HG02938 (cell line): ENCODE results near the gene BDH1.

ENCODE experiments used
- ATAC-seq: cut with Tn5 transposase; IDR thresholded peaks from one replicate; pipeline ENCODE4 v1.9.1; 2021; ENCODE audit warnings: mild to moderate bottlenecking, moderate library complexity; ENCODE audit not compliant: unreplicated experiment

Gene BDH1

DNA sequence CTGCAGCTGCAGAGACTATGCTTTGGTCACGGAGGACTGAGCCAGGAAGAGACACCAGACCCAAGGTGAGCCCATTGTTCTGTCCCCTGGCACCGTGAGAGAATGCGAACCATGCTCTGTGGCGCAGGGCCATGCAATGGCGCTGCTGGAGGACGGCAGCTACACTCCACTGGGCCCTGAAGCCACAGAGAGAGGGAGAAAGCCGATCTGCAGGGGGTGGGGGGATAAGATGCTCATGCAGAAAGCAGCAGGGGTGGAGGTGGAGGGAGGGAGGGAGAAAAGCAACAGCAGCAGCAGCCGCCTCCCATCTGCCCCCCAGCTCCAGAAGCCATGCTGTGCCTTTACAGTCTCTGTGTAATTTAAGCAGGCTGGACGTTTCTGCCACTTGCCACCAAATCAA lies 5.3 kb downstream of the BDH1 start:
- ATAC-seq: no peak

DNA sequence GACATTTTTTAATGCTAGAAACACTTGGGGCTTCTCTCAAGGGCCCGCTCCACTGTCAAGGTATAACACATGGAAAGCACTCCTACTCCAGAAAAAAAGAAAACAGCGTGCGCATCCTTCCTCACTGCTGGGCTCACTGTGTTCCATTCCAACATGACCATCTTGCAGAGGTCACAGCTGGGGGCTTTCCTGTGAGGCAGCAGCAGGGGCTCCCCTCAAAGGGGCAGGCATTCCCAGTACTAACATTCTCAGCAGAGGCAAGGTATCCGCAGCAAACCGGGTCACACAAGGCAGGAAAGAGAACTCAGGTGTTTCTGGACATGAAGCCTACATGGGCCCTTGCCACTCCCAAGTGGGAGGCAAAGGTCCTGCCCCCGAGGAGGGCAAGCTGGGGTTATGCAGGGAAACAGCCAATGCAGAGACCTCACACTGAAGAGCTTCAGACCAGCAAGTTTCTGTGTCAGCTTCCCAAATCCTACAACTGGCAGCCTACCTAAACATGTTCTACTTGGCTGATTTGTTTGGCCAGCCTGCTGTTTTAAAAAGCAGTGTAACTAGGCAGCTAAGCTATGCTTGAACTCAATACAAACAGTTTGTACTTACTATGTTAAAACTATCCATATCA lies 6.4 kb downstream of the BDH1 start:
- no peak for ATAC-seq

DNA sequence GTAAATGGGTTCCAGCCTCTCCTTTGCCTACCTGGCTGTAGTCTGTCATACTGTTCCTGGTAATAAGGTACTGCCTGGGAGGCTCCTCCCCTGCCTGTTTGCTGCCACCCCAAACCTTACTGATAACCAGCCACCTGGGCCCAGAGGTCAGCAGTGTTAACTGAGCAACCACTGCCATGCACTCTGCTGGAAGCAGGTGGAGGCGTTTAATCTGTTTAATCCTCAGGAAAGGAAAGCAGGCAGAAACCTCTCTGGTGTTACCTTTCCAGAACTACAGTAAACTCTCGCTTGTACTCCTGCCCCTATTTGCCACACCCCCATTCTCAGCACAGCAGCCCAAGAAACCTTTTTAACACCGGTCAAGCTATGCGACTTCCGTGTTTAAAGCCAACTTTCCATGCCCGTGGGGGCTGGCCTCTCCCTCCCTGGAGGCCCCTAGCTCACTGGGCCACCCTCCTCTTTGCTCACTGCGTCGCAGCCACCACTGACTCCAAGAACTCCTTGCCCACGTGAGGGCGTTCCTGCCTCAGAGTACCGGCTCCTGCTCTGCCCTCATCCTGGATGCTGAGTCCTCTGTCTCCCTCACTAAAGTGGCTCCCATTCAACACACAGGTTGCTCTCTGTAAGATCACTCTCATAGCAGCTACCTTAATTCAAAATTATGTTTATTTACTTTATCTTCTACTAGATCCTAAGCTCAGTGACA lies 8.3 kb downstream of the BDH1 start:
- no peak for ATAC-seq

DNA sequence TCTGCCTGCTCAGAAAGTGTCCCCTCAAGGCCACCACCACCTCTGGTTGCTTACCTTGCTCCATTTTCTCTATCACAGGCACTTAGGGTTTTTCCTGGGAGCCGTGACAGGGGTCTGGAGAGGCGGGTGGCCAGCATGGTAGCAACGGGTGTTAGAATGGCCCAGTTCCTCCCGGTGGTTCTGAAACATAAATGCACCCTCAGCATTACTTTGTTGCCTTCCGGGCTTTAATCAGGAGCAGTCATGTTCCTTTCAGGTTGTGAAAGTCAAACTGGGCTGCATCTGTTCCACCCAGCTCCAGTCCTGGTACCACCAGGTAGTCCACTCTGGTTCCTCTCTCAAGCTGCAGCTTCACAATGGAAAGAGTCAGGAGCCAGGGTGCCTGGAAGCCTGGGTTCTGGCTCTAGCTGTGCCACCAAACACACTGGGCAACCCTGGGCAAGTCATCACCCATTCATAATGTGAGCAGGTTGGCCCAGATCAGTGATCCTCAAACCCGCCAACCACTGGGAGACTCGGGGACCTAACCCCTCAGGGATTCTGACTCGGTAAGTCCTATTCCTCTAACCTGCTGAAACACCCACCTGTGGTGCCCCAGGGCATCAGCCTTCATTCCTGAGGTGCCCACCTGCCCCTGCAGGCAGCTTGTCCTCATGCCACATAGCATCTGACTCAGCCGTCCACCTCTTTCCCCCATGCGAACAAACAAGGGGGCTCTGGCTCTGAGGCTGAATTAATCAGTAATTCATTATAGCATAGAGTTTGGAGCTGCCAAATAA lies 9.3 kb downstream of the BDH1 start:
- ATAC-seq: no peak

DNA sequence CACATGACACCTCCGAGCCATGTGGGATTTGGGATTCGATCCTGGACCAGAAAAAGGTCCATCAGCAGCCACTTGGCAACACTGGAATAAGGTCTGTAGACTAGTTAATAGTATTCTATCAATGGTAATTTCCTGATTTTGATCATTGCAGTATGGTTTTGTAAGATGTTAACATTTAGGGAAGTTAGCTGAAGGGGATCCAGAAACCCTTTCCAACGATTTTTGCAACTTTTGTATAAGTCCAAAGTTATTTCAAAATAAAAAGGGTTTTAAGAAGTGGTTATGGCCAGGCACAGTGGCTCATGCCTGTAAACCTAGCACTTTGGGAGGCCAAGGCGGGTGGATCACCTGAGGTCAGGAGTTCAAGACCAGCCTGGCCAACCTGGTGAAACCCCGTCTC lies 10.2 kb downstream of the BDH1 start:
- no peak for ATAC-seq

DNA sequence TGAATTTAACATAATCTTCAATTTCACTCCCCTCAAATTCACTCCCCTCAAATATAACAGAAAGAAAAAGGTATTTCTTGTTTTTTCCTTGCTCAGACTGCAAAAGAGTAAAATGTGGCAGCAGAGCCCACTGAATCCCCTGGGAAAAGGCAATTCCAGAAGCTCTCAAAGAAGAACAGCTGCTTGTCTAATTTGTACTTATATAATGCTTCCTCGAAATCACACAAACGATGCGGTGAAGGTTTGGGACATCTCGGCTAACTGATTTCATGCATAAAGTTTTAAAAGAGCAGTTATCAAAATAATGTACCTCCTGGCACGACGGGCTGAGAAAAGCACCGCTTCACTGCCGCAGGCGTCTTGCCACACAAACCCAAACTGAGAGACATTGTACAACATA lies 10.7 kb downstream of the BDH1 start:
- ATAC-seq: no peak

DNA sequence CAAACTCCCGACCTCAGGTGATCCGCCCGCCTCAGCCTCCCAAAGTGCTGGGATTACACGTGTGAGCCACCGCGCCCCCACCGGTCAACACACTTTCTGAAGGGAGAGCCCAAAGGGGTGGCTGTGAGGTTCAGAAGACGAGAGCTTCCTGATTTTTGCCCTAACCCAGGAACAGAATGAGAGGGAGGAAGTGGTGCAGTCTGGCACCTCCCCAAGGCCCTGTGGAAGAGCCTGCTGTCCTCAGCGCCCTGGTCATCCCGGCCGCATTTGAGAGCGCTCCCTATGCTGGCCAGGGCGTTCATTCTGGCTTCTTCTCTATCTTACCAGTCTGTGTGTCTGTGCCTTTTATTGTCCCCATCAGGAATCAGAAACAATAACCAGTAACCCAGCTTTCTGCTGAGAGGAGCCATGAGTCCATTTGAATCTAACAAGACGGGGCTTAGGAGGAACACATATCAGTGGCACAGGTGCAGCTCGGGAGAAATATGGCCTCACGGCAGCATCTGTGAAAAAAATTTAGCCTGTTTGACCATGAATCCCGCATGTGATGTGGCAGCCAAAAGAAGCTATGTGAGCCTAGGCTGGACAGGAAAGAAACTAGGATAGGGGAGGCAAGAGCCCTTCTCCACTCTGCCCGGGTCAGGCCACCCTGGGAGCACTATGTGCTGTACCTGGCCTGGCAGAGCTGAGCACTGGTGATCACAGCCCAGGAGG lies 12.9 kb downstream of the BDH1 start:
- ATAC-seq: no peak

DNA sequence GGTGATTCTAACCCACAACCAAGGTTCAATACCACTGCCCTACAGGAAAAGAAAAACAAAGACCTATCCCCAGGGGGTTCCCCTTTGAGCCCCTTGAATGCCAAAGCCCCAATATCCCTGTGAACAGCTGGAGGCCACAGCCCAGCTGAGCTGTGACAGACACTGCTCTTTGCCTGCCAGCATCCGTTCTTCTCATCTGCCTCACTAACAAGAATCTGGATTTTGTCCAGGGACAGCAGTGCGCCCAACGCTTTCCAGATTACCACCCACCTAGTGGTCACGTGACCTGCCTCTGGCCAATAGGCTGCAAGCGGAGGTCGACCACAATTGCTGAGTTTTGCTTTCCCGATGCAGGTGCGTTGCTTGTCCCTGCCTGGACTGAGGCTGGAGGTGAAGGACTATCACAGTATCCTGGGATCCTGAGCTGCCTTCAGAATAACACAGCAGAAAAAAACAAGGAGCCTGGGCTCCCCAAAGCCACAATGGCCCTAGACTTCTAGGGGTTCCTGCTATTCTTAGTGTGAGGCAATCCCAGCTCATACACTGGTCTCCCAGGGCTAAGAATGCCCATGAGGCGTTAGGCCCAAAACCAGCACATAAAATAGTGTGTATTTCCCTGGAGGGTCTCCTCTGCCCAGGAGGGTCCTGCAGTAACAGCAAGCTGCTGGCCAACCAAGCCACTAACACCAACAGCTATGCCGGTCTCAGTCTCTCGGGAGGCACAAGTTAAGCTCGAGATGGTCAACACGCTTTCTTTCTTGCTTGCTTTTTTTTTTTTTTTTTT lies 13.8 kb downstream of the BDH1 start:
- ATAC-seq: no peak

DNA sequence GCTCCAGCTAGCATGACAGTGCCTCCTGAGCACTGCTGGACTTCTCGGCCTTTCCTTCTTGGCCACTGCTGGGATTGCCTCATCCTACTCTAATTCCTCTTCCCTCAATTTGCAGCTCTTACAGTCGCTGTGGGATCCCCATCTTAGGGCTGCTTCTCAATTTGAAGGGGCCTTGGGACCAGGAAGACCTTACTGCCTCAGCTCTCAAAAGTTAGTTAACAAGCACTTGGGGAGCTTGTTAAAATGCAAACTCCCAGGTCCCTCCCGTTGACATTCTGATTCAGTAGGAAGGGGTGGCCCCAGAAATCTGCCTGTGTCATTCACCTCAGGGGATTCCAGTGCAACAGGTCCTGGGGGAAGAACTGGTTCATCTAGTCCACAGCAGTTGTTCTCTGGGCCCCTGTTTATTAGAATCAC lies 14.8 kb downstream of the BDH1 start:
- ATAC-seq: no peak

DNA sequence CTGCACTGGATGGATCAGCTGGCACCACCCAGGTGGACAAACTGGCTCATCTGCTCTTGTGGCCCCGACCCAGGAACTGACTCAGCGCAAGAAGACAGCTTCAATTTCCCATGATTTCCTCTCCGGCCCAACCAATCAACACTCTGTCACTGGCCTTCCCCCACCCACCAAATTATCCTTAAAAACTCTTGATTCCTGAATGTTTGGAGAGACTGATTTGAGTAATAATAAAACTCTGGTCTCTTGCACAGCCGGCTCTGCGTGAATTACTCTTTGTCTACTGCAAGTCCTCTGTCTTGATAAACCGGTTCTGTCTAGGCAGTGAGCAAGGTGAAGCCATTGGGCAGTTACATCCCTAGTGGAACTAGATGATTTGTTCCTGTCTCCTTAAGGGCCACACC lies 16.1 kb downstream of the BDH1 start:
- no peak for ATAC-seq

DNA sequence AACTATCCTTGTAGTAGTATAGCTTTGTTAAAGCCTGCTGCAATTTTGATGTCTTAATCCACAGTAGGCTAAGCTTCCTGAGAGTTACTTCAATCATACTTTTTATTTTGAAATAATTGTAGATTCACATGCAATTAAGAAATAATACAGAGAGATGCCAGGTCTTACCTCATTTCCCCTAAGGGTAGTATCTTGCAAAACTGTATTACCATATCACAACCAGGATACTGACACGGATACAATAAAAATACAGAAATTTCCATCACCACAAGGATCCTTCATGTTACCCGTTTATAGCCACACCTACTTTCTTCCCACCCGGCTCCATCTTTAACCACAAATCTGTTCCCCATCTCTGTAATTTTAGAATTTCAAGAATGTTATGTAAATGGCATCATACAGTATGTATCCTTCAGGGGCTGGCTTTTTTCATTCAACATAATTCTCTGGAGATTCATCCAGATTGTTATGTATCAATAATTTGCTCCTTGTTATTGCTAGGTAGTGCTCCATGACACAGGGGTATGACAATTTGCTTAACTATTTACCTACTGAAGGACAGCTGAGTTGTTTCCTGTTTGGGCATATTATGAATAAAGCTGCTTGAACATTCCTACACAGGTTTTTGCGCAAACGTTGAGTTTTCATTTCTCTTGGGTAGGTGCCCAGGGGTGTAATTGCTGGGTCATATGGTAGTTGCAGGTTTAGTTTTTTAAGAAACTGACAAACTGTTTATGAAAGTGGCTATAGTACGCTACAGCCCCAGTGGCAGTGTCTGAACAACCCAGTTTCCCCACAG lies 21.6 kb downstream of the BDH1 start:
- no peak for ATAC-seq

DNA sequence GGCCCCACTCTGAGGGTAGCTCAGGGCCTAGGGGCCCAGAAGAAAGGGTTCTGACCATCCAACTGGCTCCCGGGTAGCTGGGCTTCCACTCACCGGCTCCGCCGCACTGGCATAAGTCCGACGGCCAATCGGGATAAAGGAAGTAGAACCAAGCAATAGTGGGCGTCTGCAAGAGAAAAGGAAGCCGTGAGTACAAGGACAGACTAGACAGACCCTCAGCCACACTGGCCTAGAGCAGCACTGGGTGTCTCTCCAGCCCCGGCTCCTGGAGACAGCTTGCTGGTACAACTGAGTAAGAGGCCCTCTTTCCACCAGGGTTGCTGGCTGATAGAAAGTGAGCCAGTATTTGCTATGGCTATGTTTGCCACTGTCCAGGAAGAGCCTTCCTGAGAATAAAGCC lies 22.4 kb downstream of the BDH1 start:
- ATAC-seq: no peak

DNA sequence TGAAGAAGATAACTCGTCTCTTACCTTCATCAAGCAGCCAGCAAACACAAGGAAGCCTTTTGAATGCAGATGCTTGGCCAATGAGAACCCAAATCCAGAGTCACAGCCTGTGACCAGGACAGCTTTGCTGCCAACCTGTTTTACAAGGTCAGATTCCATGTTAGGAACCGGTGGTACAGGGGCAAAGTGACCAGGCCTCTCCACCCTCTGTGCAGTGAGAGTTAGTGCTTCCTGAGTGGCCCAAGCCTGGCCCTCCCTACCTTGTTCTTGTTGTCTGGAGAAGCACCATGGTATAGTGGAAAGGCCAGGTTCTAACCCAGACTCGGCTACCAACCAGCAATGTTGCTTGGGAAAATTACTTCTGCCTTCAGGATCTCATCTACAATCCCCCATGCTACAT lies 23.4 kb downstream of the BDH1 start:
- ATAC-seq: no peak

DNA sequence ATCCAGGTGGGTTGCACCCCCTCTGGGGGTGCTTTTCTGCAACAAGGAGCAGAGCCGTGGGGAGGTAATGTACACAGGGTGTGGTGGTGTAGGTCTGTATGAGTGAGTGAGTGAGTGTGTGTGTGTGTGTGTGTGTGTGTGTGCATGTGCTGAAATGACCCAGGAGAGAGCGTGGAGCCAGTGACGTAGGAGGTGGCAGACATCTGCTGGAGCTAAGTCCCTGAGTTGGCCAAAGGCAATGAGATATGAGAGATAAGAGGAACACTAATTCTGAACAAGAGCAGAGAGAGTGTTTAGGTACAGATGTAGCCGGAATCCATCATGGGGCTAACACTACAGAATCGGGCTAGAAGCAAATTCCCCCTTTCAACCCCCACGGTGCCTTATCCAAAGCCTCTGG lies 27.6 kb downstream of the BDH1 start:
- ATAC-seq: no peak

DNA sequence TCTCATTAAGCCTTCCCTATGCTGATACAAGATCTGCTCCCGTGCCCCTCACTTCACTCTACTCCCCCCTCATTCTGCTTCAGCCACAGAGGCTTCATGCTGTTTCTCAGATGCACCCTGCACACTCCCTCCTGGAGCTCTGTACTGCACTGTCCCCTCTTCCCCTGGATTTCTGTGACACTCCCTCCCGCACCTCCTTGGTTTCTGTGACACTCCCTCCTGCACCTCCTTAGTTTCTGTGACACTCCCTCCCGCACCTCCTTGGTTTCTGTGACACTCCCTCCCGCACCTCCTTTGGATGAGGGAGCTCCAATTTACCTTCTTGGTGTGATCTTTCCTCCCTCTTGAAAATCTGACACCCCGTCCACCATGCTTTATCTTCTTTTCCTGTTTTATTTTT lies 28.2 kb downstream of the BDH1 start:
- ATAC-seq: no peak

DNA sequence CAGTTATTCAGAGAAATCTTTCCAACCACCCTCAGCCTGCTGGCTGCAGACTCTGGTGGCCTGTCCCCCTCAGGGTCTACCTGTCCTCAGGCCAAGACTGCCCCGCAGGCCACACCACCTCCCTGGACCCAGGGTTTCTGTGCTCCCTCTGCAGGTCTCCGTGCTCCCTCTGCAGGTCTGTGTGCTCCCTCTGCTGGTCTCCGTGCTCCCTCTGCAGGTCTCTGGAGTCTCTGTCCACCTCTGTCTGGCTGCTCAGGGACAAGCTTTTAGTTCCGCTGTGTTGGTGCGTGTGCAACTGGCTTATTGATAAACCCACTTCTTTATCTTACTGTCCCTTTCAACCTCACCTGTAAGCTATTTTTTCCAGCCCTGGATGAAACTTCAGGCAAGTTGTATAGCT lies 30.1 kb downstream of the BDH1 start:
- no peak for ATAC-seq

DNA sequence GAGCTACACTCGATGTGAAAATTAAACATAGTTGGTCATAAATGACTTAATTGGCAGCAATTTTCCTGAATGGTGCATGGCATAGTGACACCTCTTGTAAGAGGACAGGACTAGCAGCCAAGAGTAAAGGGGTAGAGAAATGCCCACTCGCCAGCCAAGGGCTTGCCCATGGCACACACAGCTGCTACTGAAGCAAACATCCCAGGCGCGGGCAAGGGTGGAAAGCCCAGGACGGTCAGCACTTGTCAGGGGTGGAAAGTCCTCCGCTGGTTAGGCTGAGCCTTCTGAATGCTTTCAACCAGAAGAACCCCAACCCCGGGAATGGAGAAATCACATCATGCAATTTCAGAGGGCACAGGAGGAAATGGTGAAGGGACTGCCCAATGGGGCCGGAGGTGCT lies 31.6 kb downstream of the BDH1 start:
- ATAC-seq: no peak

DNA sequence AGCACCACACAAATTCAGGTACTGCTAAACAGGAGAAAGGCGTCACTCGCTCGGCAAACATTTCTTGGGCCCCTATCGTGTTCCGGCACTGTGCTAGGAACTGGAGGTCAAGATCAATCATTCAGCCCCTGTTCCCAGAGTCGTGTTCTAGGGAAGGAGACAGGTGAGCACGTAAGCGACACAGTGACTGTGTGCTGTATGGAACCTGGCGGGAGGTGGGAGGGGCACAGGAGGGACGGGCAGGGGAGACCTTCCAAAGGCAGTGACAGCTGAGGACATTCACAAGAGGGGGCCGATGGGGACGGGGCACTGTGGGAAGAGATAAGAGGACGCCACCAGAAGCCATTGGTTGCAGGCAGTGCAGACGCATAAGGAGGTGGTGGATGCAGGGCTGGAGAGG lies 32.2 kb downstream of the BDH1 start:
- no peak for ATAC-seq

DNA sequence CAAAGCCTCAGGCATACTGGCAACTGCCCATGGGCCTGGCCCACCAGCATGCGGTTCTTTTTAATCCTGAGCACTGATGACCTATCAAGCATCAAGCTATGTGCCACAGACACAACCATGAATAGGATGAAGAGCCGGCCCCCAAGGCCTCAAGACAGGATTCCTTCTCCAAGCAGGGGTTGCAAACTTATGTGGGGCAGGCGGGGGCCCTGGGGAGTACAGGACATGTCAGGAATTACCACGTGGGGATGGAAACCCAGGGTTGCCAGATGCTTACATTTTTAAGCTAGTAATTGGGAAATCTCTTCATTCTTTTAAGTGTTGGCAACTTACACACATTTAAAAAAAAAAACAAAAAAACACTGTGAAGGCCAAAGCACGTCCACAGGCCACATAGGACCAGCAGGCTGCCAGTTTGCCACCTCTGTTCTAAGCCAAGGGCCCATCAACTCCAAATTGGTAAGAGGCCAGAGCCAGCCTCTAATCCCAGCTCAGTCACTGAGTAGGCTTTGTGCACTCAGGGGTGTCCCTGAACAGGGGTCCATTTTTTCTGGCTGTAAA lies 32.8 kb downstream of the BDH1 start:
- ATAC-seq: no peak
